Astrocyte of the cerebellum (primary cell): ENCODE measurements around the gene UBAP1L.

Experiments used
- DNase-seq: peaks from one replicate; pipeline ENCODE4 v3.0.0-alpha.2; 2011; ENCODE audit warnings: low read depth
- H3K4me3 ChIP-seq: 2 replicates; pipeline ENCODE4 v1.5.1; 2011; ENCODE audit warnings: mild to moderate bottlenecking, low read depth, low read length, moderate library complexity
- in situ Hi-C: cut with HindIII; loops from 2 replicates; pipeline ENCODE4 v1.10.0; 2017; ENCODE audit warnings: low sequenced_read_pairs
- TF ChIP-seq, protein P1 (sequence below): IDR thresholded peaks from 2 replicates; pipeline ENCODE4 v1.5.1; 2012; ENCODE audit warnings: low read length, low read depth, moderate library complexity, mild to moderate bottlenecking; ENCODE audit errors: missing control alignments

The UBAP1L gene

GRCh38 chr15:65084500-65085206, 30.3 kb downstream of the UBAP1L start:
- DNase-seq, result no peak
- H3K4me3 ChIP-seq, result no peak overlapping the region
- in situ Hi-C loops, result no loop called here
- TF ChIP-seq, protein P1, sequence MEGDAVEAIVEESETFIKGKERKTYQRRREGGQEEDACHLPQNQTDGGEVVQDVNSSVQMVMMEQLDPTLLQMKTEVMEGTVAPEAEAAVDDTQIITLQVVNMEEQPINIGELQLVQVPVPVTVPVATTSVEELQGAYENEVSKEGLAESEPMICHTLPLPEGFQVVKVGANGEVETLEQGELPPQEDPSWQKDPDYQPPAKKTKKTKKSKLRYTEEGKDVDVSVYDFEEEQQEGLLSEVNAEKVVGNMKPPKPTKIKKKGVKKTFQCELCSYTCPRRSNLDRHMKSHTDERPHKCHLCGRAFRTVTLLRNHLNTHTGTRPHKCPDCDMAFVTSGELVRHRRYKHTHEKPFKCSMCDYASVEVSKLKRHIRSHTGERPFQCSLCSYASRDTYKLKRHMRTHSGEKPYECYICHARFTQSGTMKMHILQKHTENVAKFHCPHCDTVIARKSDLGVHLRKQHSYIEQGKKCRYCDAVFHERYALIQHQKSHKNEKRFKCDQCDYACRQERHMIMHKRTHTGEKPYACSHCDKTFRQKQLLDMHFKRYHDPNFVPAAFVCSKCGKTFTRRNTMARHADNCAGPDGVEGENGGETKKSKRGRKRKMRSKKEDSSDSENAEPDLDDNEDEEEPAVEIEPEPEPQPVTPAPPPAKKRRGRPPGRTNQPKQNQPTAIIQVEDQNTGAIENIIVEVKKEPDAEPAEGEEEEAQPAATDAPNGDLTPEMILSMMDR, result no peak

DNA sequence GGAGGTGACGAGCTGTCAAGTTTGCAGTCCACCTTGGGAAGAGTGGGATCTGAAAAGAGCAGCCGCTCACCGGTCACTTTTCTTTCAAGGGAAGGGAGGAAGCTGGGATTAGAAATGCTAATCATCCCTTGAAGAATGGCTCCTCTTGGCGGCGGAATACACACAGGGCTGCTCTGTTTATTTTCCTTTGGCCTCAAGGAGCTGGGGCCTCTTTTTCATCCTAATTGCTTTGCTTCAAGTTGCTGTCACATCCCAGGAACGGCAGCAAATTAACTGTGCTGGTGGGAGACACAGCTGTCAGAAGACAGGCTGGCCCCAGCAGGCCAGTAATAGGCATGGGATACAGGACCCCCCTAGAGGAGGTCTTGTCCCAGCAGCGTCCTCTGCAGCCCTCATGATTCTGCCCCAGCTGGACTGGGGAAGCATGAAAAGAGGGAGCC, 31.7 kb downstream of the UBAP1L start:
- peak; percentile 36 for DNase-seq
- TF ChIP-seq, protein P1, result peak; percentile 57
- H3K4me3 ChIP-seq, result no peak overlapping the region
- in situ Hi-C loops, result no loop called here

DNA sequence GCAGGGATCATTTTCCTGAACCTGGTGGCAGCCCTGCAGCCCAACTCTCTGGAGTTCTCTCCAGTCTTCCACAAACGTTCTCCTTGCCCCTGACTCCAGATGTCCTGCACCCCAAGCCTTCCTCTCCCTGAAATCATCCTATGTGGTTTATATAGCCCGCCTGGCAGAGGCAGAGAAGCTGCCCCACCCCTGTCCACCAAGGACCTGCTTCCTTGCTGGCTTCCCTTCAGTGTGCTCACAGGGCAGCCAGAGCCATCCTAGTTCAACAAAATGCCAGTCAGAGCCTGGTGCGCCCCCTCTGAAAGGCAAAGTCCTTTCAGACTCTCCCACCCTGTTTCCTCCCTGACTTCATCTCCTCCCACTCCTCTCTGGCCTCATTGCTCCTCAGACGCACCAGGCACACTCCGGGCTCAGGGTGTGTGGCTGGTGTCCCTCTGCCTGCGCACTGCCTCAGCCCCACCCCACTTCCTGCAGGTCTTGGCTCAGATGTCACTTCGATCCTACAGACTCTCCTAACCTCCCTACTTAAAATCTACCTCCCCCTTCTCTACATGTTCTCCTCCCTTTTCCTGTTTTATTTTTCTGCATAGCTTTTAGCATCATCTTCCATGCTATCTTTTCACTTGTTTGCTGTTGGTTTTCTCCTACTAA, 32.6 kb downstream of the UBAP1L start:
- no peak for DNase-seq
- no peak overlapping the region for H3K4me3 ChIP-seq
- TF ChIP-seq, protein P1, result no peak
- in situ Hi-C loops, result no loop called here

DNA sequence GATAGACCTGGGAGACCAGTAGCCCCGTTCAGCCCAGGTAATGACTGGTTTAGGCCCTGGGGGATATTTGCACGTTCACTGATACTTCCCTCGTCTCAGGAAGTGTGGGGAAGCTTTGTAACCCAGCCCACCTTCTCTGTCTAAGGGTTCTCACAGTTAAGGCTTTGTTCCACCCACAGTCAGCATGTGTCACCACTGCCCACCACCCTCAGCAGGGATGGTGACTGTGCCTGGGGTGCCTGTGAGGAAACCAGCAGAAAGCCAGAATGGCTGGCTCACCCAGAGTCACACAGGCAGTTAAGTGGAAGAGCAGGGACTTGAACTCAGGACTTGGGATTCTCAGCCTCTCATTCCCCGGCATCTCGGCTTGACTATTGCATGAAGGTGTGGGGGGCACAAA, 33.2 kb downstream of the UBAP1L start:
- no peak for DNase-seq
- TF ChIP-seq, protein P1, result no peak
- in situ Hi-C loops, result no loop called here

DNA sequence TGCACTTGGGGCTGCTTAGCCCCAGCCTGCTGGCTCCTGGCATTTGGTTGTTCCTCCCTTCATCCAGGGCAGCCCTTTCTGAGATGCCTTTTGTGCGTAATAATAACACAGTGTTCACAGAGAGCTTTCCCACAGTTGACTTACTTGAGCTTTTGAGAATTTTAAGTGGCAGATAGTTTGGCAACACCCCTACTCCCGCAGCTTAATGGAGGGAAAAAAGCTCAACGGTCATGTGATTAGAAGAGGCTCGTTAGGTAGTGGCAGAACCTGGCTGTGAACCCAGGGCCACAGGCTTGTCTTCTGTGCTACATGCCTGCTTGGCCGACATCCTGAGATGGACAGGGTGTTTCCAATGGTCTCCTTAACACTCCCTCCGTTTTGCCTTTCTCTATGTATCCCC, 33.7 kb downstream of the UBAP1L start:
- no peak overlapping the region for H3K4me3 ChIP-seq
- DNase-seq, result no peak
- TF ChIP-seq, protein P1, result no peak
- in situ Hi-C loops, result no loop called here

More for the DNA sequence above, 33.2 kb downstream of the UBAP1L start:
- no peak overlapping the region for H3K4me3 ChIP-seq

DNA sequence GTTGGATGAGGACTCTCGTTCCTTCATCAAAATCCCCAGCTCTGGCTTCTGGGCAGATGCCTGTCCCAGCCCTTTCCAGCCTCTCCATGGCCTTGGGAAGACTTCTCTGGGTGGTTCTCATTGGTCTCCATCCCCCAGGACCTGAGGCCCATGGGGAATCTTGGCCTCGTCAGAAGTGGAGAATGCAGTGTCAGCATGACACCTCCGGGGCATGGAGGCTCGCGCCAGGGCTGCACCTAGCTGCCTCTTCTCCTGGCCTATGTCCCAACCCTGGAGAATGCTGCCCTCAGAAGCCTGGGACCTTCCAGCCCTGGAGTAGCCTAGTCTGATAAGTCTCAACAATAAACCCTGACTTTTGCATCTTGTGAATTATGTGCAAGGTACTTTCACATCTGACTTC, 35.4 kb downstream of the UBAP1L start:
- no peak for DNase-seq
- no peak overlapping the region for H3K4me3 ChIP-seq
- in situ Hi-C loops, result no loop called here
- TF ChIP-seq, protein P1, result no peak
